Smooth muscle cell (in vitro differentiated cells): ENCODE data around the gene GPR148. TPM values are rescaled to one million over a fixed set of nuclear protein-coding genes. Genes with fewer than 3 reads are reported as not detected.

Experiments
- DNase-seq: peaks from one replicate; lab custom pipeline; 2025; ENCODE audit not compliant: unreplicated experiment; lab: John Stamatoyannopoulos, UW
- H2AFZ ChIP-seq: fragments of 200-600 bp; sonication (generic); 2 replicates; pipeline ENCODE4 v1.6.0; 2016; ENCODE audit warnings: antibody characterized with exemption, low read depth, mild to moderate bottlenecking
- H3F3A ChIP-seq: fragments of 200-600 bp; sonication (generic); 2 replicates; pipeline ENCODE4 v1.6.0; 2017; ENCODE audit warnings: antibody characterized with exemption, low read depth
- H3K27ac ChIP-seq: fragments of 200-600 bp; sonication (generic); 2 replicates; pipeline ENCODE4 v1.5.1; 2016; ENCODE audit warnings: low read depth, mild to moderate bottlenecking
- H3K27me3 ChIP-seq: fragments of 200-600 bp; sonication (generic); 2 replicates; pipeline ENCODE4 v1.6.1; 2016; ENCODE audit warnings: low read depth, mild to moderate bottlenecking
- H3K36me3 ChIP-seq: fragments of 200-600 bp; sonication (generic); 2 replicates; pipeline ENCODE4 v1.5.1; 2016; ENCODE audit warnings: low read depth
- H3K4me1 ChIP-seq: fragments of 200-600 bp; sonication (generic); 2 replicates; pipeline ENCODE4 v1.5.1; 2016; ENCODE audit warnings: low read depth
- H3K4me2 ChIP-seq: fragments of 200-600 bp; sonication (generic); 2 replicates; pipeline ENCODE4 v1.6.0; 2016; ENCODE audit warnings: mild to moderate bottlenecking
- H3K4me3 ChIP-seq: fragments of 200-600 bp; sonication (generic); 2 replicates; pipeline ENCODE4 v1.5.1; 2016; ENCODE audit warnings: mild to moderate bottlenecking
- H3K79me2 ChIP-seq: fragments of 200-600 bp; sonication (generic); 2 replicates; pipeline ENCODE4 v1.6.0; 2016; ENCODE audit warnings: low read depth, mild to moderate bottlenecking
- H3K9ac ChIP-seq: fragments of 200-600 bp; sonication (generic); 2 replicates; pipeline ENCODE4 v1.6.0; 2016; ENCODE audit warnings: low read depth
- H3K9me3 ChIP-seq: fragments of 200-600 bp; sonication (generic); replicated peaks from 2 replicates; pipeline ENCODE4 v1.5.1; 2016; ENCODE audit warnings: low read depth
- H4K20me1 ChIP-seq: fragments of 200-600 bp; sonication (generic); 2 replicates; pipeline ENCODE4 v1.6.0; 2016; ENCODE audit warnings: low read depth
- WGBS: methylation state at CpG from one replicate; pipeline ENCODE4 v1.1.7; 2016; ENCODE audit warnings: low lambda C conversion rate; 5-methylcytosine and 5-hydroxymethylcytosine counted together
- polyA plus RNA-seq: library from polyadenylated mRNA; unstranded; fragments of >200 nt; fragmentation: Nextera tagmentation; extraction: Ambion mirVana; gene quantifications from 2 replicates; pipeline ENCODE4 v1.2.1, GENCODE V29; 2016
- total RNA-seq: library from RNA; depleted of rRNA; stranded (reverse); fragments of >200 nt; gene quantifications from 2 replicates; pipeline ENCODE4 v1.2.3, GENCODE V29; 2014
- TF ChIP-seq, protein P1 (sequence below): fragments of 200-600 bp; sonication (generic); IDR thresholded peaks from 2 replicates; pipeline ENCODE4 v1.5.1; 2017; ENCODE audit warnings: borderline replicate concordance, mild to moderate bottlenecking, antibody characterized with exemption; ENCODE audit not compliant: insufficient read depth, poor library complexity, severe bottlenecking

Gene GPR148
- total and polyA plus RNA-seq, 2 experiments from 2014 or later, result not detected

DNA sequence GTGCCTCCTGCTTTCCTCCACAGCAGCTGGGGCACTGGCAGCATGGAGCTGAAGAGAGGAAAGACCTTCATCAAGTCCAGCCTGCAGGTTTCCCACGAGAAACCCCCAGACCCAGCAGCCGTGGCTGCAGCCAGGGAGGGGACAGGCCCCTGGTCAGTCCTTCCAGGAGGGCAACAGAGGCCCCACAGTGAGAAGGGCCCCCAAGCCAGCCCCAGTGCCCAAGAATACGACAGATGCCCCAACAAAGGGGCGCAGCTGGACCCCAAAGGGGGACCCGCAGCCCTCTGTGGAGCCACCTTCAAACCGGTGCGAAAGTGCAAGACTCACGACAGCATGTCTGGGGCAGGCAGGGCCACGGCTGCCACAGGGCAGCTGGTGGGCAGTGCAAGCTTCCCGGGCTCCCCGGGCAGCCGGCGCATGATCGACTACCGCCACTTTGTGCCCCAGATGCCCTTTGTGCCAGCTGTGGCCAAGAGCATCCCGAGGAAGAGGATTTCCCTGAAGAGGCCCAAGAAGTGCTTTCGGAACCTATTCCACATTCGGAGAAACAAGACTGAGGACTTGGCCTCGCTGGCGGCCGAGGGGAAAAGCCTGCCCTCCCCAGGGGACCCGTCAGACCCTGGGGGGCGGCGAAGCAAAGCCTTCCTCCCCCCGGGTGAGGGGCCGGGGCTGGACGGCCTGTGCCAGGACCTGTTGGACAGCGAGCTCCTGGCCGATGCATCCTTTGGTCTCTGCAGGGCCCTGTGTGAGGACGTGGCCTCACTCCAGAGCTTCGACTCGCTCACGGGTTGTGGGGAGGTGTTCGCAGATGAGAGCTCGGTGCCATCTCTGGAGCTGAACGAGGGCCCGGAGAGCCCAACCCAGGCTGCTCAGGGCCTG, 33.4 kb downstream of the GPR148 start:
- Histone ChIP-seq H3K27me3 (peaks cover 30% of the 10 kb centered on the region), H3K27ac (no peak overlapping the region), H3K79me2 (no peaks in the 10 kb centered on the region), H3K9ac (no peak overlapping the region), H3K4me1 (no peaks in the 10 kb centered on the region), H3F3A (no peaks in the 10 kb centered on the region), H3K36me3 (no peaks in the 10 kb centered on the region), H4K20me1 (no peaks in the 10 kb centered on the region), H2AFZ (no peak overlapping the region), H3K4me3 (no peak overlapping the region), H3K4me2 (no peak overlapping the region), H3K9me3 (no peaks in the 10 kb centered on the region)
- no peak for DNase-seq
- TF ChIP-seq, protein P1, sequence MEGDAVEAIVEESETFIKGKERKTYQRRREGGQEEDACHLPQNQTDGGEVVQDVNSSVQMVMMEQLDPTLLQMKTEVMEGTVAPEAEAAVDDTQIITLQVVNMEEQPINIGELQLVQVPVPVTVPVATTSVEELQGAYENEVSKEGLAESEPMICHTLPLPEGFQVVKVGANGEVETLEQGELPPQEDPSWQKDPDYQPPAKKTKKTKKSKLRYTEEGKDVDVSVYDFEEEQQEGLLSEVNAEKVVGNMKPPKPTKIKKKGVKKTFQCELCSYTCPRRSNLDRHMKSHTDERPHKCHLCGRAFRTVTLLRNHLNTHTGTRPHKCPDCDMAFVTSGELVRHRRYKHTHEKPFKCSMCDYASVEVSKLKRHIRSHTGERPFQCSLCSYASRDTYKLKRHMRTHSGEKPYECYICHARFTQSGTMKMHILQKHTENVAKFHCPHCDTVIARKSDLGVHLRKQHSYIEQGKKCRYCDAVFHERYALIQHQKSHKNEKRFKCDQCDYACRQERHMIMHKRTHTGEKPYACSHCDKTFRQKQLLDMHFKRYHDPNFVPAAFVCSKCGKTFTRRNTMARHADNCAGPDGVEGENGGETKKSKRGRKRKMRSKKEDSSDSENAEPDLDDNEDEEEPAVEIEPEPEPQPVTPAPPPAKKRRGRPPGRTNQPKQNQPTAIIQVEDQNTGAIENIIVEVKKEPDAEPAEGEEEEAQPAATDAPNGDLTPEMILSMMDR, result no peak
- WGBS, result 89% methylated on average over 37 of the region's 37 CpGs

DNA sequence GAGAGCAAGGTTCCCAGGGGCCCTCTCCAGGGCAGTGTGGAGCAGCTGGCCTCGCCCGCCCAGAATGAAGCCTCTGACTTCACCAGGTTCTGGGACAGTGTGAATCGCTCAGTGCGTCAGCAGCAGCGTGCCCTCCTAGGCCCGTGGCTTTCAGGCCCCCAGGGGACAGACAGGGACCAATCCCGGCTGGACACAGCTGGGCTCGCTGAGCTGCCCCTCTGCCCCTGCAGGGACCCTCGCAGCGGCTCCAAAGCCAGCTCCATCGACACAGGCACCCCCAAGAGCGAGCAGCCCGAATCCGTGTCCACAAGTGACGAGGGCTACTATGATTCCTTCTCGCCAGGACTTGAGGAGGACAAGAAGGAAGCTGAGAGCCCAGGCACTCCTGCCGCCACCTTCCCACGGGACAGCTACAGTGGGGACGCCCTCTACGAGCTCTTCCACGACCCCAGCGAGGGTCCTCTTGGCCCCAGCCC, 34.1 kb downstream of the GPR148 start:
- Histone ChIP-seq H3K4me3 (no peak overlapping the region), H2AFZ (no peak overlapping the region), H3K27ac (no peak overlapping the region), H3K79me2 (no peaks in the 10 kb centered on the region), H3K9me3 (no peaks in the 10 kb centered on the region), H3K4me1 (no peaks in the 10 kb centered on the region), H3K9ac (no peak overlapping the region), H3K36me3 (no peaks in the 10 kb centered on the region), H4K20me1 (no peaks in the 10 kb centered on the region), H3K4me2 (no peak overlapping the region), H3F3A (no peaks in the 10 kb centered on the region), H3K27me3 (peaks cover 23% of the 10 kb centered on the region)
- TF ChIP-seq, protein P1, result no peak
- 93% methylated on average over 22 of the region's 22 CpGs for WGBS
- no peak for DNase-seq

DNA sequence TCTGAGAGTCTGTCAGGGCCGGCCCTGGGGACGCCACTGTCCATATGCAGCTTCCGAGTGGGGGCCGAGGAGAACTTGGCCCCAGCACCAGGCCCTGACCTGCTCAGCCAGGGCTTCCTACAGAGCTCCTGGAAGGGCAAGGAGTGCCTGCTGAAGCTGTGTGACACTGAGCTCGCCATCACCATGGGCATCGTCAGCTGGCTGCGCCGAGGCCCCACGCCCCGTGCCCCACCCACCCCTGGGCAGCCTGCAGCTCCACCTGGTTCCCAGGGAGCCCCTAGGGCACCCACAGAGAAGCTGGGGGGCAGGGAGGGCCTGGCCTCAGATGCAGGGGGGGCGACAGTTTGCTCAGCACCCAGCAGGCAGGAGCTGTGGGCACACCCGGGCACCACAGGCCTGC, 34.5 kb downstream of the GPR148 start:
- Histone ChIP-seq H3K27me3 (peaks cover 18% of the 10 kb centered on the region), H3K36me3 (no peaks in the 10 kb centered on the region), H3K4me3 (no peak overlapping the region), H4K20me1 (no peaks in the 10 kb centered on the region), H3K9me3 (no peaks in the 10 kb centered on the region), H2AFZ (no peak overlapping the region), H3K27ac (no peak overlapping the region), H3K79me2 (no peaks in the 10 kb centered on the region), H3K4me1 (no peaks in the 10 kb centered on the region), H3K9ac (no peak overlapping the region), H3F3A (no peaks in the 10 kb centered on the region), H3K4me2 (no peak overlapping the region)
- 99% methylated on average over 6 of the region's 12 CpGs for WGBS
- DNase-seq, result no peak
- TF ChIP-seq, protein P1, result no peak
